HG03139 (cell line): ENCODE results near the gene EXOC4.

Experiments
- ATAC-seq: cut with Tn5 transposase; IDR thresholded peaks from one replicate; pipeline ENCODE4 v1.9.1; 2021; ENCODE audit not compliant: unreplicated experiment

Gene EXOC4

DNA sequence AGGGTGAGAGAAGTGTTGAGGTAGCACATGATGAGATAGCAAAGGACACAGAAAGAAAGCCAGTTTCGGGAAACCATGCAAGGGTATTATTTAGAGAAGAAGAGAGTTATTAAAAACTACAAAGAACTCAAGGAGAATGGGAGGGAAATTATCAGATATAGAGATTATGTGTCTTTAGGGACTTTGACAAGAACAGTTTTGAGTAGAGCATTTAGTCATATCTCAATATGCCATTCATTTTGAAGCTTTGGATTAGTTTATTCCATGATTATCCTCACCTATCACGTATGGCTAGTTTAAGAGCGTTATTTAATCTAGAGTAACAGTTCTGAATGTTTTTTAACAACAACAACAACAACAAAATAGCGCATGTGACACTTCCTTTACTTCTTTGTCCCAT is 409.4 kb downstream of the EXOC4 start:
- ATAC-seq = no peak

DNA sequence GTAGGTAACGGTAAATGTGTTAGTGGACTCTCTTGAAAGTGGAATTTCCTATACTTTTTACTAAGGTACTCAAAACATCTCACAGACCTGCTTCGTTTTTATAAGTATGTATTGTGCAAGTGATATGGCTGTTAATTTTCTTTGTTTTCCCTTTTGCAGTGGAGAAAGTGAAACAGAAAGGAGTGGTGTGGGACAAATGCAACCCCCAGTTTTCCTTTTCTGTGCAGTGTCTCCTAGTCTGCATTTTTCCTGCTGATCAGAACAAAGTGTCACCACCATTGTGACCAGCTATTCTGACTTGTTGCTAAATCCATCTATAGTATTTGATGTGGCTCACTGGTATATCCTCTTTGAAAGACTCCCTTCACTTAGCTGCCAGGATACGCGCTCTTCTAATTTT is 410.0 kb downstream of the EXOC4 start:
- no peak for ATAC-seq

DNA sequence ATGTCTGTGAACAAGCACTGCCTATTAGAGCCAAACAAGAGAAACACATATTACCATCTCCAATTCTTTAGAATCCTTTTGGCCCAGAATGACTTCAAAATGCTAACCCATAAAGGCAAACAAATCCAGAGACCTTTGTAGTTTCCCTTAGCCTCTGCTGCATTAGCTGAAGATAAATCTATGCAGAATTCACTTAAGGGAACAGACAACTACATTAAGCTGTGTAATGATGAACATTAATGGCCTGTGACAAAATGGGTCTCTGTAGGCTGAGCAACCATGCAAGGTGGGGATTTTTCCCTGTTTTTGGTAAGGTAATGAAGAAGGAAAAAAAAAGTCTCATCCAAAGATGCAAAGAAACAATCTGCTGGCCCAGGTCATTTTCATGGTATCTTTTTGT is 411.6 kb downstream of the EXOC4 start:
- ATAC-seq = no peak

DNA sequence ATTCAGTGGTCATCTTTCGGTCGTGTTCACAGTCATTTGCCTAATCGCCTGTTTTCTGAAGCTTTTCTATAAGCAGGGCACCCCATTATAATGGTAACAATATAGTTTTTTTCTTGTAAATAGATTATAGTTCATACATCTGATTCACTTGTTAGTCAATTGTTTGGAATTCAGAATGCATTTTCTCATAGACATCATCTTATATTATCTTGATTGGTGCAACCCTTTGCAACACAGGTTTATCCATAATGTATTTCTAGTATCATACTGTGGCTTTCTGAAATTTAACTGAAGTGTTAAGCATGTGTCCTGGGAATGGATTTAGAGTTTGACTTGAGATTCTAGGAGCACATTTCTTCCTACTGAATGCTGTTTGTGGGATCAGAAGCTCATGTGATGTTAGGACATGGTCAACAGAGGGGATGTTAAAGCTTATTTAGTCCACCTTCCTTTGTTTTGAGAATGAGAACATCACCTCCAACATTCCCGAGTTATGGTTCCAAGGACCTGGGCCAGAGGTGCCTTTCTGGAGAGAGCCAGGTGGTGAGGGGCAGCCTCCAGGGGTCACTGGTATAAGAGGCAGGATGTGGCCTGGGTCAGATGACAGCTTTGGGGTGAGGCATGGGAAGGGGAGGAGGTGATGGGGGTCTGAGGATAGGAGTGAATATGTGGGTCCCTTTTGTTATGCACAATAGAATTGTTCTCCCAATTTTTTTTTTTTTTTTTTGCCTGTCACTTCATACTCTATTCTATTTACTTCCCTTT is 415.6 kb downstream of the EXOC4 start:
- no peak for ATAC-seq

DNA sequence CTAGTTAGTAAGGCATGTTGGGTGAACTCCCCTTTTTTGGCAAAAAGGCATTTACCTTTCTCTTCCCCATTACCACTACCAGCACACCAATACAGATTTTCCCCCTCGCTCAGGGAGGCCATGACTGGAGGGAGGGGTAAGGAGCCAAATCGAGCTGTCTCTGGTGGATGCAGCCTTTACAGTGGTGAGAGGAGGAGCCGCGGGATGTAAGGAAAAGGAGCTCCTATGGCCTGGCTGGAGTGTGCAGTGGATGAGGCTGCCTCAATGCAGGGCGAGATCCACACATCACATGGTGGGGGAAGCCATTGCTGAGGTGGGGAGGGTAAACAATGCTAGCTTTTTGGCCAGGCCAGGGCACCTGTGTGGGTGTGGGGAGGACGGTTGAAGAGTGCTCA is 416.2 kb downstream of the EXOC4 start:
- no peak for ATAC-seq

DNA sequence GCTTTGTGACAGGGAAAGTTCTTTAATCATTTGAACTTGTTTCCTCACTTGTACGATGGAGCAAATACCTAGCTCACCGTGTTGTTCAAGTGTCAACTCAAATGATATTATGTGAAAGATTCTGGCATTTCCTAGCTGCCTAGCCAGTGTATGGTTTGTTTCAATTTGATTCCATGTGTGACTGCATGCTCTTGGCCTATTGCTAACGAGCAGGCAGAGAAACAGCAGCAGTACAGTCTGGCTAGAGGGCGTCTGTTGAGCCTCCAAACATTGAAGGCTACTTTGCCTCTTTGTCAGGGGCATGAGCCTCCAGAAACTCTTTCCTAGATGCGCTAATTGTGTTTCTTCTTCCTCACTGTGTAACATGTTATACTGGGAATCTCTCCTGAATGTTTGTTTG is 417.4 kb downstream of the EXOC4 start:
- no peak for ATAC-seq

DNA sequence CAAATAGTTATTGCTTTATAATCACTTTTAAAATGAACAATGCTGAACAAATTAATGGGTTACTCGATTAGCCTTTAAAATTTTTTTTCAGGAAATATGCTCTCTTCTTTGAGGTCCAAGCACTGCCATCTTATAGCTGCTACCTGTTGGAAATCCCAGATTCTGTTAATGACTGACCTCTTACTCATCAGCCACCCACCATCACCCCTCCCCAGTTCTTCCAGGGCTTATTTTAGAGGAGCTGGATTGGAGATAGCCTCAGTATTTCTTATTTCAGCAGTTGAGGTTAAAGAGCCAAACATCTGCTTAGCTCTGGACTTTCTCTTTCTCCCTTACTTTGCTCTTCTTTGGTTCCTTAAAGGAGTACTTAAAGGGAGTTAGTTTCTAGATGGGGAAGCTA is 420.0 kb downstream of the EXOC4 start:
- ATAC-seq = no peak

DNA sequence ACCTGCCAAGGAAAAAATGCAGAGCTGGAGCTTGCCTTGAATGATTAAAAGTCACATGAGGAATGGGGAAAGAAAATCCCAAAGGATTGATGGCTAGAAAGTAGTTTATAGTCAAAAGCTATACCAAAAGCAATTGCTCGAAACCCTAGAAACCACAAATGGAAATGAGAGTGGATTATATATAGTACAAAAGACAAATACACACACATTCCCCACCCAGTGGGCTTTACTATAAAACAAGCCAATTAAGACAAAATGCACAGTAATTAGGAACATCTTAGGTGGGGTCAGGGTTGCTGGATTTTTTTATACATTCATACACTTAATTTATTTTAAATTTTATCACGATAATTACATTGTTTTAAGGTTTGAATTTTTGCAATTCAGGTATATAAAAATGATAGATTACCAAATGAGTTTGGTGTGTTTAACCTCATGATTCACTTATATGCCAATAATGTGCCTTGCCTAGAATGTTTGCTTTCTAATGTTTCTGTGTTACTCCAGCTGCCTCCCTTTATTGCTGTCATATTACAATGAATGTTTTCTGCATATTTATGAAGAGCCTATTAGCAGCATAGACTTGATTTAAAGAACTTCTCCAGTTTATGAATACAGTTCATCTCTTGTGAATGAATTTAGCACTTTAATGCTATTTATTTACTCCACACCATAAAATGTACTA is 421.3 kb downstream of the EXOC4 start:
- ATAC-seq = no peak

DNA sequence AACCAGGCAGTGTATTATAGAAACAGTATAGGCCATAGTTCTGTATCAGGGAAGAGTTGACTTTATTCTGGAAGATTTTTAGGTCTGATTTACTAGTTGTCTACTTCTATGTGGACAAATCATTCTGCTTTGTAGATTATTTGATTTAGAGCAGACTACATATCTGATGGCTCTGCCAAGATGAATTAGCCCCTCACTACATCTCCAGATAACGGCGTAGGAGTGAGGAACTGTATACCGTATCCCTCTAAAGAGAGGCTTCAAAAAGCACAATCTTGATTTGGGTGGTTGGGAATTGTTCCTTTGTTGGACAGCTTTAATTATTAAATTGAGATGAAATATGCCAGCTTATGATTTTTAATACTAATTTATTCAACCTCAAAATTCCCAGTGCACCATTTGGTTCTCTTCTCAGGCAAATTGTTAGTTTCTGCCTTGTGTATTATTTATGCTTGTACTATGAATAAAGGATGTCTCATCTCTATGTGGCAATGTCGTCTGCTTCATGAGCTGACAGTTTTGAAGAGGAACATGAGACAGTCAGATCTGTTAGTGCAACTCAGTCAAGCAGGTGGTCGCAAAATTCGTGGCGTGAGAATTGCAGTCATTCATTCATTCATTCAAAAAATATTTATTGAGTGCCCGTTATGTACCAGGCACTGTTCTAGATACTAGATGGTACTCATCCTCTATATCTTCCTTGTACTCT is 422.8 kb downstream of the EXOC4 start:
- ATAC-seq = no peak

DNA sequence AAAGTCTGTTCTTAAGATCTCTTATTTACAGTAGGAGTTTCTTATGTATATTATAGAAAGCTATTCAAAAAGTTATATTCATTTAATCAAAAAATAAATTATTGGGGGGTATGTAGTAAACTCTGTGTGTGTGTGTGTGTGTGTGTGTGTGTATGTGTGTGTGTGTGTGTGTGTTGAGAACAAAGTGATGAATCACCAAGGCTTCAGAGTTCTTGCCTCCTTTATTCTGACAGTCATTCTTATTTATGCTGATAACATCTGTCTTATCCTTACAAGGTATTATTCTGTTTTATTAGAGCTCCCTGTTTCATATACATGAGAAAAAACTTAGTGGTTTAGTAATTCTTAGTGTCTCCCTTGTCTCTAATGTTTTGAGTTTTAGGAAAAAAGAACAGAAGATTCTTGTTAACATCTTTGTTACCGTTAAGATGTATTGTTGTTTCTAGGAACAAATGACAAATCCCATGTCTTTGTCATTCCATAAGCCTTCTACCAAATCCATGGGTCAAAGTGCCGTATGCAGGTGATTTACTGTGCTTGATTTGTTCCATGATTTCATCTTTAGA is 424.0 kb downstream of the EXOC4 start:
- no peak for ATAC-seq

DNA sequence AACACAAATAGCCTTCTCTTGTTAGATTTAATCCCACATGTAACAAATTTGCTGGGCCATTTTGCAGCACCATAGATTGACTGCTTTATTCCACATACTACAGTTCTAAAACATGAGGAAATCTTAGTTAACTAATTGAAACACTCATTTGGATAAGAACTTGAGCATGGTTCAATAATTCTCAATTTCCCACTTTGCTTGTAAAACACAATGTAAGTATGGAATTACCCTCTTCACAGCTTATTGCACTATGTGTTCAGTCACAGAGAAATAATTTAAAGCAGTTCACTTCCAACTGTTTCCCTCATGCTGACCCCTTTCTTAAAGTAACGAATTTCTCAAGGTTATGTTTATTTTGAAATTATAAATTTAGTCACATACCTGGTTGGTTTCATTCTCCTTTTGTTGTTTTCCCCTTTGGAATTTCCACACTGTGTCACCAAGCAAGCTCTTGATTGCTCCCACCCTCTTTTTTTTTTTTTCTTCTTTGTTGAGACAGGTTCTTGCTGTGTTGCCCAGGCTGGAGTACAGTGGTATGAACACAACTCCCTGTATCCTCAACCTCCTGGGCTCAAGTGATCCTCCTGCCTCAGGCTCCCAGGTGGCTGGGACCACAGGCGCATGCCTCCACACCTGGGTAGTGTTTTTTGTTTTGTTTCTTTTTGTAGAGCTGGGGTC is 425.4 kb downstream of the EXOC4 start:
- ATAC-seq = no peak

DNA sequence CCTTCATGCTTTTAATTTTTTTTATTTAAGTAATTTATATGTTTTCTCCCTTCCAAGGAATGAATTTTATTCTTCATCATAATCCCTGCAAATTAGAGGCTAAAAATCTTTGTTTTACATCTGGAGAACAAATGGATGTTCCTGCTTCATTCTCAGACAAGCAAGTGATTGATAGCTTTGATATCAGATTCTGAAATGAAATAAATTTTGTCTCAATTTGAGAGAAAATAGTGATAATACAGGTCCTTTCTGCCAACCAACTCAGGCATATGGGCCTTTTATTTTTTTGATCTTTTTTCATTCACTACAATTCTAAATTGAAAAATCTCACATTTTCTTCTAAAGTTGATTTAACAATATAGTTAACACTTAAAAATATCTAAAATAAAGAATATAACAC is 427.1 kb downstream of the EXOC4 start:
- ATAC-seq = no peak

DNA sequence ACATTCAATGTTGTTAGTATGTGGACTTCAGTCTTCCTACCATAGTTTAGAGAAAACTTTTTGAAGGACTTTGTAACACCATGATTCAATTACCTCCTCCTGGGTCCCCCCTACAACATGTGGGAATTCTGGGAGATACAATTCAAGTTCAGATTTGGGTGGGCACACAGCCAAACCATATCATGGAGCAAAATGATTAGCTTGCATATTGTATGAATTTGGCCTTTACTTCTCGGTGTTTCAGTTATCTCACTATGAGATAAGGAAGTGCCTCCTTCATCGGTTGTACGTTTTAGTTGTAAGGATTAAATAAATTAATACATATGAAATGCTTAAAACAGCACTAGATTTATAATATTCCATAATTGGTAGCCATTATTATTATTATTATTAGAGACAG is 428.7 kb downstream of the EXOC4 start:
- ATAC-seq = no peak

DNA sequence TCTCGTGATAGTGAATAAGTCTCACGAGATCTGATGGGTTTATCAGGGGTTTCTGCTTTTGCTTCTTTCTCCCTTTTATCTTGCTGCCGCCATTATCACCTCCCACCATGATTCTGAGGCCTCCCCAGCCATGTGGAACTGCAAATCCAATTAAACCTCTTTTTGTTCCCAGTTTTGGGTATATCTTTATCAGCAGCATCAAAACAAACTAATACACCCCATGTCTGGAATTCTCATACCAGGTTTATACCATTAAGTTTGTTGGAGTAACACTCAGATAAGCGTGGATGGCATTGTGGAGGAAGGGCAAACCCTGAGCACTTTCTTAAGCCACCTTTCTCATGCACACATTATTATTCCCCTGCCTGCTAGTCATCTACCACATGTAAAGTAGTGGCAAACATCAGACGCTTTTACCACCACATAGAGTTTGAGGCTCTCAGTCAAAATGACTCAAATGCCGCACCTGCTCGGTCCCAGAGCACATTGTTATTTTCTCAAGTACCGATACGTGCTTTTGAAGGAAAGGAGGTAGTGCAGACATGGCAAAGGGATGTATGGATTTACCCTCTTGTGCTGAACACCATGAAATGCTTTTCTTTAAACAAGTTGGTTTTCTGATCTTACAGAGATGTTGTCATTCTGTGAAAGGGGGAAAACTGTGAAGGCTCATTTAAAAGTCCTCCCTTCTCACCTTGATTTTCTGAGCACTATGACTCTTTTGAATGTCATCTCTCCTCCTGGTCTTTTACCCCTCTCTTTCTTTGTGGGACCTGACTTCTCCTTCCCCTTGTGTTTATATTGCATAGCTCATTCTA is 429.7 kb downstream of the EXOC4 start:
- ATAC-seq = no peak

DNA sequence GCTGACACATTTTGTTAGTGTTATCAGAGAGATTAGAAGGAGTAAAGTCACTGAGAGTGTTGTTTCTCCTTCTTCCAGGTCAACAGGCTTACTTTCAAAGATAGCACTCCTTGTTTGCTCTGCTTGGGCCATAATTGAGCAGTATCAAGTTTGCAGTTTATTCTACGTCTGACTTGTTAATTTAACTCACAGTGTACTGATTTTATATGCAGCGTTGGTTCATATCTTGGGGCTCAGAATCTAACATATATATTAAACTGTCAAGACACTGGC is 430.2 kb downstream of the EXOC4 start:
- ATAC-seq = no peak

DNA sequence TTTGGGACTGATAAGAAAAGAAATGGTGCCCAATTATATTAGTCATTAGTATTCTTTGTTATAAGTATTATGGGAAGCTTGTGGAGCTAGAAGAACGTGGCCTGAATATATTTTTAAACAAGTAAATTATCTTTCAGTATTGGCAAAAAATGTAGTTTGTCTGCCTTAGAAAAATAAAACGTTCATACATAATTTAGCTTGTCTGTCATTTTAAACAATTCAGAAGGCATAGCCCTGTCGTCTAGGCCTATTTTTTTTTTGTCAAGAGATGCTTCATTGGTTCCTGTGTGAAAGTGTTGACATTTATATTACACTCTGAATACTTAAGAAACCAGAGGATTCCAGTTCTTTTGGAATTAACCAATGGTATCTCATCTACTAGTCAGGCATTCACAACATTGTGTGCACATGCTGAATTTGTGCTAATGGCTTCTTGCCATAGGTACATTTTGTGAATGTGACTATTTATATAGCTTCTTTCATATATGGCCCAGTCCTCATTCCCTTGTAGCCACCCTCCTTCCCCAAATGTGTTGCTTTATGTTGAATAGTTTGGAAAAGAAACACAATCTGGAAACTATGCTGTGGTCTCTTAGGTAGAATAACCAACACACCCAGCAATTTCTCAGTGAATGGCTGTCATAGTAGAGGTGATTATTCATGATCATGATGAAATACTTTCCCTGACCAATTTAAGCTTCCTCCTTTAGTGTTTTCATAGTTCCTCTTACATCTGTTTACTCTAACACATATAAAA is 435.8 kb downstream of the EXOC4 start:
- ATAC-seq = no peak

DNA sequence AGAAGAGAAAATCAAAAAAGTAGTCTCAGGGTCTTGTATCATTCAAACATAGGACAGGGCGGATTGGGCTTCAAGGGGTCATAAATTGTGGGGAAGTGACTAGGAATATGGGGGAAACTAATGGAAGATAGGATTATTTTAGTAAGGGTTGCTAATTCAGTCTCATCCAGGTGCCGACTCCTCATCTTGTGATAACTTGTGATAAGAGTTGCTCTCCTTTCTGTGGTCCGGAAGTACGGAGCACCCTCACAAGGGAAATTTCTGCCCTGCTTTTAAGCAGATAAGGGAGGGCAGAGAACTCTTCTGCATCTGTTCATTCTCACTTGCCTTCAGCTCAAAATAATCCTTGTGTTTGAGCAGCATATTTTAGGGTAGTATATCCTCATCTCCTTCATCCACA is 437.9 kb downstream of the EXOC4 start:
- ATAC-seq = no peak

DNA sequence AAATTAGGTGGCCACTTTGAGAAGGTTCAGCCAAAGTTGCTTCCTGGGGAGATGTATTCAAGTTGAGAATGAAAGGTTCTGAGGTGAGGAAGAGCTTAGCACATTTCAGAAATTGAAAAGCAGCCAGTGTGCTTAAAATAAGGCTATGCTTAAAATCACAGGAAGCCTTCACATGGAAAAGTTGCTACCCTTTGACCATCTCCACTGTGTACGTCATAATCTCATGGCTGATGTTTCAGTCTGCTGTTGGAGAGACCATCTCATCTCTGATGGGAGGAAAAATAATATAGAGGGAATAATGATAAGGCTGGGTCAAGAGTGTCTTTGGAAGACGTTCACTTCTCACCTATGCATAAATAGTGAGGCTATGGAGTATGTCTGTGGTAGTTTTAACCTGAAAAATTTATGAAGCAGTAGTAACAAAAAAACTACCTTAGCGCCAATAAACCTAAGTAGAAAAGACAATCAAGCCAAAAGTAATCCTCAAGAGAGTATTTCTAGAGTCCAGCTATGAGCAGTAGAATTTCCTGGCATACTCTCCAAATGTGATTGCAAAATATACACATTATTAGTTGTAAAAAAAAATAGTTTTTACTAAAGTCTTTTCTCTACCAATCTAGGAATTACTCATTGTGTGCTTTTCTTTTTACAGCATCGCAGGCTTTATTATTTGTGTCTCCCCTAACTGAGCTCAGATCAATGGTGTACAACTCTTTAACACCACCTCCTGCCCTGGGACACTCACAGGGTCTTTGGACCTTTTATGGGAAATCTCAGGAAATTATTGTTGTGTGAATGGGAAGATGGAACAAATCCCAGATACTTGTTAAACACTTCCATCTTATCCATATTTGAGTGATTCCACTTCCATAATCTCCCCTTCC is 439.1 kb downstream of the EXOC4 start:
- ATAC-seq = no peak

DNA sequence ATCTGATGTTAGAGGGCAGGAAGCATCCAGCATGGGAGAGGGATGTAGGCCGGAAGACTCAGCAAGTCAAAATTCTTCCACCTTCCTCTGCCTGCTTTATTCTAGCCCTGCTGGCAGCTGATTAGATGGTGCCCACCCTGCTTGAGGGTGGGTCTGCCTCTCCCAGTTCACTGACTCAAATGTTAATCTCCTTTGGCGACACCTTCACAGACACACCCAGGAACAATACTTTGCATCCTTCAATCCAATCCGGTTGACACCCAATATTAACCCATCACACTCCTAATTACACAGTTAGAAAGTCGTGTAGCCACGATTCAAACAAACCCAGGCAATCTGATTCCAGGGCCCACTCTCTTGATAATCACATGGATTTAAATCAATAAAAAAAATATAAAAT is 440.4 kb downstream of the EXOC4 start:
- no peak for ATAC-seq
